Loucy (cell line): Measurements from ENCODE around the gene SPOCK3.

Experiments
- EZH2phosphoT487 ChIP-seq: fragments of 200-600 bp; IDR thresholded peaks from 2 replicates; pipeline ENCODE4 v1.6.1; 2018; ENCODE audit warnings: antibody characterized with exemption, mild to moderate bottlenecking, moderate library complexity, borderline replicate concordance
- TF ChIP-seq, protein P1 (sequence below): fragments of 200-600 bp; sonication (generic); conservative IDR thresholded peaks from 2 replicates; pipeline ENCODE4 v1.5.1; 2014; ENCODE audit warnings: mild to moderate bottlenecking, antibody characterized with exemption, low read length

DNA sequence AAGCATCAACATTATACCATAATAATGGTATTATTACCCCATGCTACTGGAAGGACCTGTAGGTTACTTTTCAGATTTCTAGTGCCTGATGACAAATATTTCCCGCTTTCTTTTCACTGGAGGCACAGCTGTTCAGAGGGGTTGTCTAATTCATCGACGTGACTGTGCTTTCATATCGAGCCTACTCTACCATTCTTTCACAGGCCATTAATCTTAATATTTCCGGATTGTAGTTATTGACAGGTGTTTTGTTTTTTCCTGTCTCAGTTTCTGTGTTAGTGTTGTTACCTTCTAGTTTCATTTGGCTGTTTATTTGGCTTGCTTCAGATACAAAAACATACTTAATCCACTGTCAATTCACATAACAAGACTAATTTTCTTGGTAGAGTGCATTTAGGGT lies 330.9 kb downstream of the SPOCK3 start:
- TF ChIP-seq, protein P1, sequence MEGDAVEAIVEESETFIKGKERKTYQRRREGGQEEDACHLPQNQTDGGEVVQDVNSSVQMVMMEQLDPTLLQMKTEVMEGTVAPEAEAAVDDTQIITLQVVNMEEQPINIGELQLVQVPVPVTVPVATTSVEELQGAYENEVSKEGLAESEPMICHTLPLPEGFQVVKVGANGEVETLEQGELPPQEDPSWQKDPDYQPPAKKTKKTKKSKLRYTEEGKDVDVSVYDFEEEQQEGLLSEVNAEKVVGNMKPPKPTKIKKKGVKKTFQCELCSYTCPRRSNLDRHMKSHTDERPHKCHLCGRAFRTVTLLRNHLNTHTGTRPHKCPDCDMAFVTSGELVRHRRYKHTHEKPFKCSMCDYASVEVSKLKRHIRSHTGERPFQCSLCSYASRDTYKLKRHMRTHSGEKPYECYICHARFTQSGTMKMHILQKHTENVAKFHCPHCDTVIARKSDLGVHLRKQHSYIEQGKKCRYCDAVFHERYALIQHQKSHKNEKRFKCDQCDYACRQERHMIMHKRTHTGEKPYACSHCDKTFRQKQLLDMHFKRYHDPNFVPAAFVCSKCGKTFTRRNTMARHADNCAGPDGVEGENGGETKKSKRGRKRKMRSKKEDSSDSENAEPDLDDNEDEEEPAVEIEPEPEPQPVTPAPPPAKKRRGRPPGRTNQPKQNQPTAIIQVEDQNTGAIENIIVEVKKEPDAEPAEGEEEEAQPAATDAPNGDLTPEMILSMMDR, result no peak
- no peak for TF ChIP-seq EZH2phosphoT487
